NCI-H526 (cell line): Measurements from ENCODE around the gene FAM13B.
A peak's percentile ranks its signal among the peaks of the same experiment; 100 is the strongest.
"Not testable (repeated sequence)": the region's sequence is repeated elsewhere in the genome, so short reads cannot be mapped to it uniquely, and the experiment has no call there.

Source experiments
- DNase-seq, 2 experiments: peaks; one replicate each; lab custom pipeline; 2025; lab: John Stamatoyannopoulos, UW

Gene FAM13B

DNA sequence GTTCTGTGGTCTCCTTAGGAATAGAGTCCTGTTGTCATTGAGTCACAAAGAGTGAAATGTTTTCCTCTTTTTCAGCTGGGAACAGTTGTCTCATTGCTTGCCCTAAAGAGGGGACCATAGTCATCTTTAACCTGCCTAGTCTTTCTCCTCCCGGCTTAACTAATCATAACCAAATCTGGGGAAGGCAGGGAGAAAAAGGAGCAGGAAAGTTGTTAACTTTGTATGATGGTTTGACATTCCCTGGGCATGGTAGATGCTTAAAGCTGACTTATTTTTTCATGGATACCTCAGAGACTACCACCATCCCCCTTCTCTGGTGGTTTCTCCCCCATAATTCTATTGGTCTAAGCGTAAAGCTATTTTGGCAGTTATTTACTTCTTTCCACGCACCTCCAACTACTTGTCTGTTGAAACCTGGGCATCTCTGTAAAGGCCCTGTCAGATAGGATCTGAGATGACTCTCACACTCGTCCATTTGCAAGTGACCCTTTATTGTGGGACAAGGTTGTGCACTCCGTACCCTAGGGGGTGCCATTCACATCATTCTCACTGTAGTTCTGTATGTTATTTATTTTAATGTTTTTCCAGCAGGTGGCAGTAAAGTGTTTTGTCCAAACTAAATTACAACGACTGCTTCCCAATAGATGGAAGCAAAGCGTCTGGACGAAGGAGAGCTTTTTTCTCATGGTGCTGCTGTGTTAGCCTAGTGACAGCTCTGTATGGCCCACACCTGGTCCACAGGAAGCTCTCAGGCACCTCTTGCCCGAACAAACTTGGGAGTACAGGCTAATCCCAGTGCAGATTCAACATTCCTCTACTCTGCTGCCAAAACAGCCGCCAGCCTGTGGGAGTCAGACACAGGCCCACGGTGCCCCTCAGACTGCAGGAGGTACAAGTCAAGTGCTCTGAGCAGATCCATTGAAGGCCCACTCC lies 3.0 kb upstream of the FAM13B start:
- DNase-seq = peak; percentile 85 to 94

DNA sequence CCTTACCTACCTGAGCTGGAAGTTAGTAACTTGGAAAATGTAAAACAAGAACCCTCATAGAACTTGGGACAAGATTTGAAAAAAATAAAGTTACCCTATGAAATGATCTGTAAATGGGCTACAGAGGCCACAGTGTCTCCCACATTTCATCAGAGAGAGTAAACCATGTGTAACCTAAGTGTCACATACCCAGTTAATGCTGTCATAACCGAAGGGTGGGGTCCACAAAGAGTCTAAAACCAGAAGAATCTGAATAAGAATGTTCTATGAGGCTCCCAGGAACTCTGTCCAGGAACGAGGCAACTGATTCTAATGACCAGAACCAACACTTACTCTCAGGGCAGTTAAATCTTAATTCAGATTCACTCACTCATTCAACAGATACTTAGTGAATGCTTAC lies 1.0 kb upstream of the FAM13B start:
- no peak for DNase-seq

DNA sequence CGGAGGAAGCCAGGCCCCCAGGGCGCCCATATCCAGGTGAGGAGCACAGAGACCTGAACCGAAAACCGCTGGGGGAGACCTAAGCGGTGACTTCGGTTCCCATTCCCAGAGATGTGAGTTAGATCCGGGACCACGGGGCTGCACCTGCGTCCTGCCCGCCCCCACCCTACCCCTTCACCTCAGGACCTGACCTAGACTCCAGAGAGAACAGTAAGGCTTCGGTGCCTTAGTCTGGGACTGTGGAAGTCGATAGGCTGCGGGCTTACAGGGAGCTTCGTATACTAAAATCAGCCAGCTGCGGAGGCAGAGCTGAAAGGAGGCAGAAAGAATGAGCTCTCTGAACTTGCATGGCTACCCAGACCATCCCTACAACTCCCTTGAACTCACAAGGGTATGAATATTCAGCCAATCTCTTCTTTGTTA lies 518 bp upstream of the FAM13B start:
- peak; percentile 18 to 77 for DNase-seq

DNA sequence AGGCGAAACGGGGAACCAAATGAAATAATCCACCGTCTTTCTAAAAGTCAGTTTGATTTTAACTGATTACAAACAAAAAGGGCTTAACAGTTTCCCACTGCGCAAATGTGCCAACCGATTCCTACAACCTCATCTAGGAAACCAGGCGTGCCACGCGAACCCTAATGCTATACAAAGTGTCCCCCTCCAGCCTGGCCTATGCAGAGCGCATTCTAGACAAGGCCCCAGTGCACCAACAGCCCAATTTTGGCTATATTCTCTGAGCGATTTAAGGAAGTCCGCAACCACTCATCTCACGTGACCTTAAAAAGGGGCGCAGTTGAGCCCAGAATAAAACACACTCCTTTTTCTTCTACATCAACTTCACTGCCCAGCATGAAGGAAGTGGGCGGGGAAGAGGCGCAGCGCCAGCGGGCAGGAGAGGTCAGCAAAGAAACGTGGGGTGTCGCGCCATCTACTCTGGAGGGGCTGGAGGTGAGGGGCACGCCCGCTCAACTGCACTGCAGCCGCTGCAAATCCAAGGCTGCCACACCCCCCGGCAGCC lies 779 bp downstream of the FAM13B start:
- peak in 1 of 2 experiments; percentile 25 for DNase-seq

DNA sequence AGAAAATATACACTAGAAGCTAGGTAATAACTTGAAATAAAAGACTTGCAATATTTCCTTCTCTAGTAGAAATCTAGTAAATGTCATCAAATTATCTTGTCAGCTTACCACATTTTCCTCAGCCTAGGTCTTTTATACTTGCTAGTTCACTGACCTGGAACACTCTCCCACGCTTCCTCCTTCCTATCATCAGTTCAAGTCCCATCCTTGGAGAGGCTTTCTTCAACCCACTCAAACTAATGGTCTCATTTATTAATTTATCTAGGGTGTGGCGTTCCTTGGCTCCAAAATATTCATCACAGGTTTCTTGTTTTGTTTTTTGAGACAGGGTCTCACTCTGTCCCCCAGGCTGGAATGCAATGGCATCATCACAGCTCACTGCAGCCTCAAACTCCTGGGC lies 2.9 kb downstream of the FAM13B start:
- DNase-seq = no peak

DNA sequence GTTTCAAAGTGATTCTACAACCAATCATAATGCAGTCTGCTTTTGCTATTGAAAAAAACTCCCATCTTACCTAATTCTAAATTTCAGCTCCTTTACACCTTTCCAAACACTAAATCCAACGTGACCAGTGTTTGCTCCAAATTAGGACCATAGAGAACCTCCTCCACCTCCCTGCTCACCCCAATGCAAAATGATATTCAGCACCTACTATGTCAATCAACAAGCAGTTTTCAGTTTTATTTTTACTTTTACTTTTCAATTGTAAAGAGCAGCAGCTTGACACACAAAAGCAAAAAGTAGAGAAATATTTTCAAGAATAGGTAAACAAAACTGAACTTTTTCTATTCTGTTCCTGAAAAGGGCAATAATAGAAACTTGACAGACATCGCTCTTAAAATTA lies 3.4 kb downstream of the FAM13B start:
- no peak for DNase-seq

DNA sequence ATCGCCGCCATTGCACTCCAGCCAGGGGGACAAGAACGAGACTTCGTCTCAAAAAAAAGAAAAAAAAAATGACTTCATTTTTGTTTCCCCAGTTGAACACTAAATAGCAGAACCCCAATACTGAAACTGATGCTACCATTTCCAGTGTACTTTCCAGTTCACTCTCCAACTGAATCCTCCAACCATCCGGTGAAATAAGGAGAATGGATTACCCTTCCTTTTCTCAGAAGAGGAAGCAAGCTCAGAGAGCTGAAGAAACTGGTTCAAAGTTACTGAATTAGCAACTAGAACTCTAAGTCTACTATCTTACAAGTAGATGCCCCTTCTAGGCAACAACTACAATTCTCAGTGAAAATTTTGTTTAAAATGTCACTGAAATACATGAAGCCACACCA lies 3.9 kb downstream of the FAM13B start:
- no peak for DNase-seq

DNA sequence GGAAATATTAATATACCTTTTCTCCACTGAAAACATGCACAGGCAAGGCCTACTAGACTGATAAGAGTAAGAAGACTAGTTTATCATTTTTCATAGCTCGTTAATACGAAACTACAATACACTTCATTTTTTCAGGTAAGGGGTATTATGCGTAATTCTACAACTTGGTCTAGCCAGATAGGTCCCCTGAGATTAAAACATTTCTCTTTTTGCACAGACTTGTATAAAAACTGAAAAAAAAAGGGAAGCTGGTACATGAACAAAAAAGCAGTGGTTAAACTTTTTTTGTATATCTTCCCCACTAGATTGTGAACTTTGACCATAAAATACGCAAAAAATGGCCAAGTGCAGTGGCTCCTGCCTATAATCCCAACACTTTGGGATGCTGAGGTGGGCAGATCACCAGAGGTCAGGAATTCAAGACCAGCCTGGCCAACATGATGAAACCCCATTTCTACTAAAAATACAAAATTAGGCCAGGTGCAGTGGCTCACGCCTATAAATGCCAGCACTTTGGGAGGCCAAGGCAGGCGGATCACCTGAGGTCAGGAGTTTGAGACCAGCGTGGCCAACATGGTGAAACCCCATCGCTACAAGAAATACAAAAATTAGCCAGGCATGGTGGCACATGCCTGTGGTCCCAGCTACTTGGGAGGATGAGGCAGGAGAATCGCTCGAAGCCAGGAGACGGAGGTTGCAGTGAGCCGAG lies 4.5 kb downstream of the FAM13B start:
- DNase-seq = not testable (repeated sequence)

DNA sequence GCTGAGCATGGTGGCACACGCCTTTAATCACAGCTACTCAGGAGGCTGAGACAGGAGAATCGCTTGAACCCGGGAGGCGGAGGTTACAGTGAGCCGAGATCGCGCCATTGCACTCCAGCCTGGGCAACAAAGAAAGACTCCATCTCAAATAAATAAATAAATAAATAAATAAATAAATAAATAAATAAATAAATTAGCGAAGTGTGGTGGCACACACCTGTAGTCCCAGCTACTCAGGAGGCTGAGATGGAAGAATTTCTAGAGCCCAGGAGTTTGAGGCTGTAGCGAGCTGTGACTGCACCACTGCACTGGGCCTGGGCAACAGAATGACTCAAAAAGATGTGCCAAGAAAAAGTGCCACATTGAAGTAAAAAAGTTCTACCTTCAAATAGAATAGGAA lies 6.1 kb downstream of the FAM13B start:
- DNase-seq = not testable (repeated sequence)

DNA sequence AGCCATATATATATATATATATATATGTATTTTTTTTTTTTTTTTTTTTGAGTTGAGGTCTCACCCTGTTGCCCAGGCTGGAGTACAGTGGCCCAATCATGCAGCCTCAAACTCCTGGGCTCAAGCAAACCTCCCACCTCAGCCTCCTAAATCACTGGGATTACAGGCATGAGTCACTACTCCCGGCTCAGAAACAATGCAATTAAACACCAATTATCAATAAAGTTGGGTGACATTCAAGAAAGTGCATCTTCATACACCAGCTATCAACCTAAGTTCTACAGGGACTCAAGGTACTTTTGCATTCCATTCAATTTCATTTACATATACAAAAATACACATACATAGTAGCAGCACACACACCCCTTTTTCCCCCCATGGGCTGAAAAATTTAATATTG lies 7.6 kb downstream of the FAM13B start:
- DNase-seq = no peak

DNA sequence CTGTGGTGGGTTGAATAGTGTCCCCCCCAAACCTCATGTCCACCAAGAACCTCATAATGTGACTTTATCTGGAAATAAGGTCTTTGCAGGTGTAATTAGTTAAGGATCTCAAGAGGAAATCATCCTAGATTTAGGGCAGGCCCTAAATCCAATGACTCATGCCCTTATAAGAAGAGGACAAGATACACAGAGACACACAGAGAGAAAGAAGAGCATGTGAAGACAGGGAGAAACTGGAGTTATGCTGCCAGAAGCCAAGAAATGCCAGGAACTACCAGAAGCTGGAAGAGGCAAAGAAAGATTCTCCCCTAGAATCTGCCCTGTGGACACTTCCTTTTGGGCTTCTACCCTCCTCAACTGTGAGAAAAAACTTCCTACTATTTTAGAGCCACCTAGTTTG lies 8.8 kb downstream of the FAM13B start:
- DNase-seq = no peak

DNA sequence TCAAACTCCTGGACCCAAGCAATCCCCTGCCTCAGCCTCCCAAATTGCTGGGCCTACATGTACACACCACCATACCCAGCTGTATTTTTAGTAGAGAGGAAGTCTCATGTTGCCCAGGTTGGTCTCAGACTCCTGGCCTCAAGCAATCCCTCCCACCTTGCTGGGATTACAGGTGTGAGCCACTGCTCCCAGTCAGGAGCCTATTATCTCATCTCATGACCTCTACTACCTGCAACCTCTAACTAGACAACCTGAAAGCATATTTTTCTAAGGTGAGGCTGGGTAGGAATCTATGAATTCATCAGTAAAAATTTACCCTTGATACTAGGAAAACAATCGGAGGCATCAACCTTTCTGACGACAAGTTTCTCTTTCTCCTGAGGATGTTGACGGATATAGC lies 10.0 kb downstream of the FAM13B start:
- no peak for DNase-seq

DNA sequence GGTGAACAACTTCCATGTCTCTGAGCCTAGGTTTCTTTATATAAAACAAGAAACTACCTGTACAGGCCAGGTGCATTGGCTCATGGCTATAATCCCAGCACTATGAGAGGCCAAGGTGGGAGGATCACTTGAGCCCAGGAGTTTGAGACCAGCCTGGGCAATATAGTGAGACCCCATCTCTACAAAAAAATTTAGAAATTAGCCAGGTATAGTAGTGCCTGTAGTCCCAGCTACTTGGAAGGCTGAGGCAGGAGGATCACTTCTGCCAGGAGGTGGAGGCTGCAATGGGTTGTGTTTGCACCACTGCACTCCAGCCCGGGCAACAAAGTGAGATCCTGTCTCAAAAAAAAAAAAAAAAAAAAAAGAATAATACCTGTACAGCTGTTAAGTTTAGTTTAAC lies 11.1 kb downstream of the FAM13B start:
- no peak for DNase-seq

DNA sequence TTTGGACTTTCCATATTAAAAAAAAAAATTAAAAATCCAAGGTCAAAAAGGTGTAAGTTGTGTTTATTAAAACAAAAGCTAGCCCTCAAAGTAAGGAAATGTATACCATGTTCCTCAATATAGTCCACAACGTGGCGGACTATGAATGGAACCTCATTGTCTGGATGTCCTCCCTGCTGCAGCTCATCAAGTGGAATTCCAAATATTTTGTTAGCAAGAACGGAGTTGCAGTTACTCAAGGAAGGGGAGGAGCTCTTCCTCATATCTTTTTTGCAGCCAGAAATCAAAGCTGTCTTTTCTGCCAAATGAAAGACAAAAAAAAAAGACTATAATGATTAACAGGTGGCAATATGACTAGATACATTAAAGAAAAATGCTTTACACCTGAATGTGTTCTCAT lies 14.0 kb downstream of the FAM13B start:
- DNase-seq = no peak

DNA sequence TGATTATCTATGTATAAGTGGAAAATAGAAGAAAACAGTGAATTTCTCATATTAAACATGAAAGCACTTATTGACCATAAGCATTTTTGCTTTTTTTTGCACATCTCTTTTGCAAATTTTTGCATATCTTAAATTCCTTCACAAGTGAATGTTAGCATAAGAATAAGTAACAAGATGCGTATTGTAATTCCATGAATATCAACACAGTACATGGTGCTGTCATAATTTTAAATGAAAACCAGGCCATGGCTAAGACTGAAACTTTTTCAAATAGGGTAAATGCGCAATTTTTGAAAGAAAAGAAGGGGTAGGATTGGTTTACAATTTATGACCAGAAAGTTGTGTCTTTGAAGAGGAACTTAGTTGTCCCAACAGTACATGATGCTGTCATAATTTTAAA lies 17.0 kb downstream of the FAM13B start:
- DNase-seq = no peak

DNA sequence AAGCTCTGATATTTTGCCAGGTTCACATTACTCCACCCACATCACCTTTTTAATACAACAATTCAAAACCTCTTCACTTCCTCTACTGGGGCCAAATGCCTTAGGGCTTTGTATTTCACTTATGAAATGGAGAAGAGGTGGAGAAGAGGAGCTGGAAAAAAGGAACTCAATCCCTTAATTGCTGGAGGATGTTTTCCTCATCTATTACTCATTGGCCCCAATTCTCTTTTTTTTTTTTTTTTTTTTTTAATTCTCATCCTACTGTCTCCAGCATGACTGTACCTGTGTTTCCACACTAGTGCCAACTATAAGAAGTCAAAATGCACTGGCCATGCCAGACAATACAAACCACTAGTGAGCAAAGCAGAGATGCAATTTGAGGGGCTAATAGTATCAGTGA lies 20.9 kb downstream of the FAM13B start:
- no peak for DNase-seq

DNA sequence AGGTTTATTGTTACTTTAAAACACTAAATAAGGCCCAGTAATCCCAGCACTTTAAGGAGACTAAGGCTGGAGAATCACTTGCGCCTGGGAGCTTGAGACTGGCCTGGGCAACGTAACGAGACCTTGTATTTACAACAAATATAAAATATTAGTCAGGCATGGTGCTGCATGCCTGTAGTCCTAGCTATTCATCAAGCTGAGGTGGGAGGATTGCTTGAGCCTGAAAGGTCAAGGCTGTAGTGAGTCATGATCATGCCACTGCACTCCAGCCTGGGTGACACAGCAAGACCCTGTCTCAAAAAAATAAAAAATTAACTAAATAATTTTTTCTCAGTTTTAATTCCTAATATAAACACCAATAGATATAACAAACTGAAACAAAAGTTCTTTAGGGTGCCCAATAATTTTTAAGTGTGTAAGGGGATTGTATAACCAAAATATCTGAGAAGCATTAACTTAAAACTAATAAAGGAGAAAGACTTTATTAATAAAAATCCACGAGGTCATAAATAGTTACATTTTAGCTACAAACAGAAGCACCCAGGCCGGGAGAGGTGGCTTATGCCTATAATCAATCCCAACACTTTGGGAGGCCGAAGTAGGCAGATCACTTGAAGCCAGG lies 32.7 kb downstream of the FAM13B start:
- no peak for DNase-seq

DNA sequence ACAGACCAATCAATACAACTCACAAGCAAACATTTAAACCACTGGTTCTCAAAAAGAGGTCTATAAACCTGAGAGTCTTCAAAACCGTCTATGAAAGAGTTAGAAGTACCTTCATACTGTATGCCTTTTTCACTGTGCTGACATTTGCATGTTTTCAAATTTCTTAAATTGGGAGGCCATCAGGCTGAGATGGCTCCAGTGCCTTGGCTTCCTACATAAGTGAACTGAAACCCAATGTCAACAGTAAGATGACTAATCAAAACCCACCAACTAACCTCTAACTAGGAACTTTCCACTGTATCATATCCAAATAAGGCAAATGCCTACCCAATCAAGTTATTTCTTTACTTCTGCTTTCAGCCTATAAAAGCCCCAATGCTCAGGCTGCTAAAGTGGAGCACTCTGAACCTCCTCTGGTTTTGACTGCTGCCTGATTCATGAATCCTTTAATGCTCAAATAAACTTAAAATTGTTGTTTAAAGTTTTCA lies 35.1 kb downstream of the FAM13B start:
- DNase-seq = no peak

DNA sequence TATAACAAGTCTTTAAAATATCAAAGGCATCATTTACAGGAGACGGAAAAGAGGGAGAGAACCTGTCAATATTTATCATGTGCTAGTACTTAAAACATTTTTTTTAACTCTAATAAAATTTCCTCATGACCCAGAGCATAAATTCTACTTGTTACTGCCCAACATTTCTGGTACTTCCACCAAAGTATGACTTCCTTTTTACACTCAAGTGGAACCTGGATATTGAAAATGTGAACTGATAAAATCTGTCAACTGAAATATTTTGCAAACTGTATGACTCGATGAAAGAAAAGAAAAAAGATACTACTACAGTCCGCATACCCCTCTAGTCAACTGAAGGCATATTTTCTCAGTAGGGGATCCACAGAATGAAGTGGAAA lies 37.1 kb downstream of the FAM13B start:
- DNase-seq = no peak

DNA sequence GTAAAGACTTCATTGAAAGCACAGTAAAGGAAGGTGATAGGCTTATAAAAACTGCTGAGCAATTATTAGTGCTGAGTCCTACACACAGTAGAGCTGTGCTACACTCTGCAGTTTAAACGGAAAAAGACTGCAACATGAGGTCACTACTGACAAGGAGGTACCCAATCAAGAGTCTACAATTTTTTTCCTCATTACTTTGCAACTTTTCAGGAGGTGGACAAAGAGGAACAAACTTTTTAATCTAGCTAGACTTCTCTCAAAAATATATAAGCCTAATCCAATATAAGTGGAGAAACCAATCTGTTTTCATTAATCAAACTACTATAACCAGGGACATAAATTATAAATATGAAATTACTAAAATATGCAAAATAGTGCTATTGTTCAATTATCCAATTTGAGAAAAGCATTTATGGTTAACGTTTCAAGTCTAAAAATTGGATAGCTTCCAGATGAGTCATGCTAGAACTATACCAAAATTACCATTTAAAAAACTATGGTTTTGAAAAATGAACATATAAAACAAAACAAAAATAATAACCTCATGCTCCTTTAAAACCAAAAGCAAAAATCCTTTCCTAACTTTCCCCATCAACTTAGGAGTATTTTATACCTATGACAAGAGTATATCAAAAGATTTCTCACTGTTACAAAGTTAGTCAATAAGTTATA lies 37.7 kb downstream of the FAM13B start:
- peak in 1 of 2 experiments; percentile 3 for DNase-seq

DNA sequence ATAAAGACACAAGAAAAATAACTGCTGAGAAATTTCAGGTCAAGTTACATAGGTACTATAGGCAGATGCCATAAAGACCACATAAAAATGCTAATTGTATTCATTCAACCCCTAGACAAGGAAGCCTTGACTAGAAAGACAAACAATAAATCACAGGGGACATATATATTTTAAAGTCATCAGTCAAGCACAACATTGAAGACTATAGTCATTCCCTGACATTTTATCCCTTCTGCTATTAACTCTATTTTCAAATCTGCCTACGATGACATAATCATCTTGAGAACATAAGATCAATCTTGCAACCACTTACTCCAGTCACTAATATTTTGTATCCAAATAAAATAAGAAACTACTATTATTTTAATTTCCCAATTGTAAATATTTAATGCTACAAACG lies 38.3 kb downstream of the FAM13B start:
- DNase-seq = peak; percentile 45 to 52

DNA sequence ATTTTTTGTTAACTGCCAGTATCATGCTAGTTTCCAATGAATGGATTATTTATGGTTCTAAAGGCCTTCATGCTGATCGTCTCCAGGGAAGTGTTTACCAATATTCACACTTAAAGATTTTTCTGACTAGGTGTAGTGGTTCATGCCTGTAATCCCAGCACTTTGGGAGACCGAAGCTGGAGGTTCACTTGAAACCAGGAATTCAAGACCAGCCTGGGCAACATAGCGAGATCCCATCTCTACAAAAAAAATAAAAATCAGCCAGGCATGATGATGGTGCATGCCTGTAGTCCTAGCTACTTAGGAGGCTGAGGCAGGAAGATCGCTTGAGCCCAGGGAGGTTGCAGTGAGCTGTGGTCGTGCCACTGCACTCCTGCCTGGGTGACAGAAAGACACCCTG lies 43.5 kb downstream of the FAM13B start:
- DNase-seq = no peak
